MM.1S (cell line): Measurements from ENCODE around the gene ATP23.
A peak's percentile ranks its signal among the peaks of the same experiment; 100 is the strongest.

Source experiments
- EZH2 ChIP-seq: fragments of 300-600 bp; sonication (generic); optimal IDR thresholded peaks from 2 replicates; pipeline ENCODE3; 2017; ENCODE audit warnings: low read depth, mild to moderate bottlenecking, antibody characterized with exemption, low read length, mixed read lengths
- EZH2phosphoT487 ChIP-seq: fragments of 300-600 bp; sonication (generic); IDR thresholded peaks from 2 replicates; pipeline ENCODE4 v1.6.1; 2018; ENCODE audit warnings: antibody characterized with exemption, low read length
- TF ChIP-seq, protein P1 (sequence below): fragments of 300-600 bp; sonication (generic); IDR thresholded peaks from 2 replicates; pipeline ENCODE4 v1.5.1; 2016; ENCODE audit warnings: antibody characterized with exemption, low read length, mixed read lengths

DNA sequence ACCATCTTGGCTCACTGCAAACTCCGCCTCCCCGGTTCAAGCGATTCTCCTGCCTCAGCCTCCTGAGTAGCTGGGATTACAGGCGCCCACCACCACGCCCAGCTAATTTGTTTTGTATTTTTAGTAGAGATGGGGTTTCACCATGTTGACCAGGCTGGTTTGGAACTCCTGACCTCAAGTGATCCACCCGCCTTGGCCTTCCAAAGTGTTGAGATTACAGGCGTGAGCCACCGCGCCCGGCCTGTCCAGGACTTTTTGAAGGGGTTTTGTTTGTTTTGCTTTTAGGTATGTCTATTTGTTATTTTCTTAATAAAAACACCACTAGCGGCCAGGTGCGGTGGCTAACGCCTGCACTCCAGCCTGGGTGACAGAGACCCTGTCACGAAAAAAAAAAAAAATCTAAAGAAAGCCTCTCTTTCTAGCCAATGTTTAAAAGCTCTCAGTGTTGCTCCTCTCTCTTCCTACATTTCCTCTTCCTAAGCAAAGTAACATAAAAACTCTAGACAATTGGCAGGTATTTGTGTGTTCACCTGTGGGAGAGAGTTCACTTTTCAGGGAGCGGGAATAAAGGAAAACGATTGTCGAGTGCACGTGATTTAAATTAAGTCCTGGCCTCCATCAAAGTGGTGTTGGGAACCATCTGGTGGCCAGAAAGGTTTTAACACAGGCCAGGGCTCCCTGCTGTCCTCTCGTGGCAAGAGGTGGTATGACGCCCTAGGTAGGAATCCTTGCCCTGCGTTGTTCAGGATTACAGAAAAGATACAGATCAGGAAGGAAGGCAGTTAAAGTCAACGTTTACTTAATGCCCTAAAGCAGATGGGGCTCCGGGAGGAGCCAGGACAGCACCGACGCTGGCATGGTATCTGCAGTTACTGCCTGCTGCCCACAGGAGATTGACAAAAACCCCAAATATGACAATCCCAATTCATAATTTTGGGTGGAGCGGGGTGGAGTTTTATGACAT, 36.2 kb upstream of the ATP23 start:
- TF ChIP-seq, protein P1, sequence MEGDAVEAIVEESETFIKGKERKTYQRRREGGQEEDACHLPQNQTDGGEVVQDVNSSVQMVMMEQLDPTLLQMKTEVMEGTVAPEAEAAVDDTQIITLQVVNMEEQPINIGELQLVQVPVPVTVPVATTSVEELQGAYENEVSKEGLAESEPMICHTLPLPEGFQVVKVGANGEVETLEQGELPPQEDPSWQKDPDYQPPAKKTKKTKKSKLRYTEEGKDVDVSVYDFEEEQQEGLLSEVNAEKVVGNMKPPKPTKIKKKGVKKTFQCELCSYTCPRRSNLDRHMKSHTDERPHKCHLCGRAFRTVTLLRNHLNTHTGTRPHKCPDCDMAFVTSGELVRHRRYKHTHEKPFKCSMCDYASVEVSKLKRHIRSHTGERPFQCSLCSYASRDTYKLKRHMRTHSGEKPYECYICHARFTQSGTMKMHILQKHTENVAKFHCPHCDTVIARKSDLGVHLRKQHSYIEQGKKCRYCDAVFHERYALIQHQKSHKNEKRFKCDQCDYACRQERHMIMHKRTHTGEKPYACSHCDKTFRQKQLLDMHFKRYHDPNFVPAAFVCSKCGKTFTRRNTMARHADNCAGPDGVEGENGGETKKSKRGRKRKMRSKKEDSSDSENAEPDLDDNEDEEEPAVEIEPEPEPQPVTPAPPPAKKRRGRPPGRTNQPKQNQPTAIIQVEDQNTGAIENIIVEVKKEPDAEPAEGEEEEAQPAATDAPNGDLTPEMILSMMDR, result peak; percentile 100
- TF ChIP-seq EZH2phosphoT487 (no peak), EZH2 (no peak)
